Kidney glomerular epithelial cell (primary cell): ENCODE results near the gene ACSL6.

Experiments used
- DNase-seq: peaks from one replicate; lab custom pipeline; 2025; lab: John Stamatoyannopoulos, UW

Gene ACSL6, protein sequence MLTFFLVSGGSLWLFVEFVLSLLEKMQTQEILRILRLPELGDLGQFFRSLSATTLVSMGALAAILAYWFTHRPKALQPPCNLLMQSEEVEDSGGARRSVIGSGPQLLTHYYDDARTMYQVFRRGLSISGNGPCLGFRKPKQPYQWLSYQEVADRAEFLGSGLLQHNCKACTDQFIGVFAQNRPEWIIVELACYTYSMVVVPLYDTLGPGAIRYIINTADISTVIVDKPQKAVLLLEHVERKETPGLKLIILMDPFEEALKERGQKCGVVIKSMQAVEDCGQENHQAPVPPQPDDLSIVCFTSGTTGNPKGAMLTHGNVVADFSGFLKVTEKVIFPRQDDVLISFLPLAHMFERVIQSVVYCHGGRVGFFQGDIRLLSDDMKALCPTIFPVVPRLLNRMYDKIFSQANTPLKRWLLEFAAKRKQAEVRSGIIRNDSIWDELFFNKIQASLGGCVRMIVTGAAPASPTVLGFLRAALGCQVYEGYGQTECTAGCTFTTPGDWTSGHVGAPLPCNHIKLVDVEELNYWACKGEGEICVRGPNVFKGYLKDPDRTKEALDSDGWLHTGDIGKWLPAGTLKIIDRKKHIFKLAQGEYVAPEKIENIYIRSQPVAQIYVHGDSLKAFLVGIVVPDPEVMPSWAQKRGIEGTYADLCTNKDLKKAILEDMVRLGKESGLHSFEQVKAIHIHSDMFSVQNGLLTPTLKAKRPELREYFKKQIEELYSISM

DNA sequence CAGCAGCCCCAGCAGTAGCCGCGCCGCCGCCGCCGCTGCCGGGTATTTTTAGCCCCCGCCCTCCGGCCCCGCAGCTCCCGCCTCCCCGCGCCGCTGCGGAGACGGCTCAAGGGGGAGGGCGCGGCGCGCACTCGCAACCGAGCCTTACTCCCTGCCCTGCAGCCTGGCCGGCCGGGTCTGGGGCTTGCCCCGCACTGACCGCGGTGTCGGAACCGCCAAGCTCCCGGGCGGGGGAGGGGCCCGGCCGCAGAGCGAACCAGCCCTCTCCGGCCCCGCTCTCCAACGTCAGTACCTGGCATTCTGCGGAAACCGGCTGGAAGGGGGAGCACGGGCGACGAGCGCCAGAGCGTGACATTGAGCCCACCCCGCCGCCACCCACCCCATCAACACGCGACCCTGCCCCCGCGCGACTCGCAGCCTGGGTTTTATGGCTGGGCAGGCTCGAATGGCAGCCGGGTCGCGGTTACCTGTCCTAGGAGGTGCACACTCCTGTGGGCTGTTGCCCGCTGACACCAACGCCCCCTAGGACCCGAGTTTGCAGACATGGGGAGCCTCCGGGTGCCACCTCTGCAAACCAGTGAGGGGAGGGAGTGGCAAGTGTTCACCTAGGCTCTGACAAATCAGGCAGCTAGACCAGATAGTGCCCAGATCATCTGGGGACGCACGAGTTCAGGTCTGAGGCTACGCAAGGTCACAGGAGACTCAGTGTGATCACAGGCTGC is at the start of gene ACSL6:
TSS of gene ACSL6 (minus strand) at position 37 of the 722 bp plus-strand sequence. CDS start 105 bp downstream, outside the sequence.
- no peak for DNase-seq

DNA sequence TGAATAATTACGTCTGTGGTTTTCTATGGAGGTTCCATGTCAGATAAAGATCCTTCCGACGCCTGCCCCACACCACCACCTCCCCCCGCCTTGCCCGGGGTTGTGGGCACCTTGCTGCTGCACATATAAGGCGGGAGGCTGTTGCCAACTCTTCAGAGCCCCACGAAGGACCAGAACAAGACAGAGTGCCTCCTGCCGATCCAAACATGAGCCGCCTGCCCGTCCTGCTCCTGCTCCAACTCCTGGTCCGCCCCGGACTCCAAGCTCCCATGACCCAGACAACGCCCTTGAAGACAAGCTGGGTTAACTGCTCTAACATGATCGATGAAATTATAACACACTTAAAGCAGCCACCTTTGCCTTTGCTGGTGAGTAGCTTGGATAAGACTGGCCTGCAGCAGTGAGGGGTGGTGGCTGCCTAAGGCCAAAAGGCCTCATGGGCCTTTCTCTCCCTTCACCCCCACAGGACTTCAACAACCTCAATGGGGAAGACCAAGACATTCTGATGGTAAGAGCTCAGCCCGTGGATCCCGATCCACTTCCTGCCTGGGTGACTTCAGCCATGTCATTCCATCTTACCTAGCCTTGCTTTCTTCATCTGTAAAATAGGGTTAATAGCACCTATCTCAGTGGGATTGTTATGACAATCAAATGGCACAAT is 49.2 kb upstream of the ACSL6 start, which contains the start of gene IL3:
TSS of gene IL3 (plus strand) at position 155 of the 661 bp plus-strand sequence. CDS start at position 207, 52 bp downstream.
- DNase-seq: no peak

DNA sequence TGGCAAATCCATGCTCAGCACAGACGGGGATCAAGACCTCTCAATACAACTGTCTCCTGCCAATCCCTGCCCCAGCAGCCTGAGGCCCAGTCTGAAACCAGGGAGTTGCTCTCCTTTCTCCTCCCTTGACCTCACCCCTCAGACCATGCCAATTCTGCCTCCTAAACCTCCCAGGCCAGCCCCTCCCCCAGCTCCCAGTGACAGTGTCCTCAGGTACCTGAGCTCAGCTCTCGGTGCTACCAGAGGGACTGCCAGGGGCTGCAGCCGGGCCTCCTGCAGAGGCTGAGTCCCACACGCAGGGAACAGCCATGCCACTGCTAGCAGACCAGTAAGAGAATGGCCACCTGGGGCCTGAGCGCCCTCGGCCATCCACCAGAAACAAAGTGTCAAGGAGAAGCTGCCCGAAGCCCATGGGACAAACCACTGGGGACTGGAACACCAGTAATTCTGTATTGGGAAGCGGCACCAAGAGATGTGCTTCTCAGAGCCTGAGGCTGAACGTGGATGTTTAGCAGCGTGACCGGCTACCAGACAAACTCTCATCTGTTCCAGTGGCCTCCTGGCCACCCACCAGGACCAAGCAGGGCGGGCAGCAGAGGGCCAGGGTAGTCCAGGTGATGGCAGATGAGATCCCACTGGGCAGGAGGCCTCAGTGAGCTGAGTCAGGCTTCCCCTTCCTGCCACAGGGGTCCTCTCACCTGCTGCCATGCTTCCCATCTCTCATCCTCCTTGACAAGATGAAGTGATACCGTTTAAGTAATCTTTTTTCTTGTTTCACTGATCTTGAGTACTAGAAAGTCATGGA is 48.4 kb upstream of the ACSL6 start:
- DNase-seq: no peak

DNA sequence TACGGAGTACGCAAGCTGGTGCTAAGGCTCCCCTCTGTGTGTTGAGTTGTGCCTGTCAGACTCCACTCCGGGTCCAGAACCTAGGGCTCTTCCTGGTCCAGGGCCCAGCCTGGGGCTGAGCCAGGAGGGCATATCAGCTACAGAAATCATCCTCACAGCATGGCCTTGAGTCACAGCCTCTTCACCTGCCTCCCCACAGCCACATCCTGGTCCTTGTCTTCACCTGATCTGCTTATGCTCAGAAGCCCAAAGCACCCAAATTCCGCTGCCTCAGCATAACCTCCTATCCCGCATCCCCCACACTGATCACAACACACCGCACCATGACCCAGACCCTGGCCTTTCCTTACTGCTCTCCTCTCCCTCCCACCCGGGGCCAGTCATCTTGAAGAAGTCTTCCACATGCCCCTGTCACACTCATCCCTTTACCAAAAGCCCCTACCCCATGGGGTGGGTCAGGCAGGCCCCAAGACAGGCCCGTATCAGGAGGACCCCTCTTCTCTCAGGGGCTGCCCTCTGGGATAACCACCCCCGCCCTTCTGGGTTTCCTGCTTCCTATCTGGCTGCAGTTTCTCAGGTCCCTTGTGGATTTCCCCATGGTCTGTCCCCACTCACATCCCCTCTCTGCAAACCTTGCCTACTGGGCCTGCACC is 47.7 kb upstream of the ACSL6 start:
- no peak for DNase-seq

DNA sequence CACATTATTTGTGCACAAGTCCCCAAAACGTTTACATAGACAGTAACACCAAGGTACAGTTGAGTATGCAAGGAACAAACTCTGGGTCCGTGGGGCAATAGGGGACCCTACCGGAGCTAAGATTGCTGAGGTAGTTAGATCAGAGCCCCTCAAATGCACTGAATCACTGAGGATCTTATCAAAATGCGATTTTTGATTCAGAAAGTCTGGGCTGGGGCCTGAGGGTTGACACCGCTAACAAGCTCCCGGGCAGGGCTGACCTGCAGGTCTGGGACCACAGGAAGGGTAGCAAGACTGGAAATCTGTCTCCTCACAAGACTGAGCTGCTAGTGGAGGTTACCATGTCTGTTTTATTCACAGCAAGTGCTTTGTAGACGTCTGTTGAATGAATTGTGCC is 47.2 kb upstream of the ACSL6 start:
- DNase-seq: no peak

DNA sequence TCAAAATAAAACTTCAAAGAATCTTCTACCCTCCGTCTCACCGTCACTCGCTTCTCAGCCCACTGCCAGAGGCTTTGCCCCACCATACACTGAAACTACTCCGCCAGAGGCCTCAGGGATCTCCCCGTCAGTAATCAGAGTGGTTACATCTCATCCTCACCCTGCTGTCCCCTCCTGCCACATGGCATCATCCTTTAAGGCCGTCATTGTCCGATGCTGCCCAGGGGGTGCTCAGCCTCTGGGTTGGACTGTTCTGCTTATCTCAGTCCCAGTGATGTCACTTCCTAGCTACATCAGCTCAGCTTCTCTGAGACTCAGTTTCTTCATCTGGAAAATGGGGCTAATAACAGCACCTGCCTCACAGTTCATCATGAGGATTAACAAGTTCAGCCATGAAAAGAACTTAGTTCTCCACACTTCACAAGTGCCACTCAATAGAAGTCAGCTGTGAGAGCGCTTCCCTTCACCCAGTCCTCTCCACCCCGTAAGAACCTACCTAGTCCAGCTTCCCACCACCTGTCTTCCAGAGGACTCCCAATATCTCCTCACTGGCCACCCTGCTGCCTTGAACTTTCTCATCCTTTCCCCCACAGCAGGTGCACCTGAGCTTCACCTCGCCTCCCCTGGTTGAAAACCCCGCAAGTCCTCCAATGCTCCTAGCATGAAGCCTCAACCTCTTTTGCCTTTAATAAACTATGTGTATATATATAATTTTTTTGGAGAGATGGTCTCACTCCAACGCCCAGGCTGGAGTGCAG is 46.2 kb upstream of the ACSL6 start:
- no peak for DNase-seq

DNA sequence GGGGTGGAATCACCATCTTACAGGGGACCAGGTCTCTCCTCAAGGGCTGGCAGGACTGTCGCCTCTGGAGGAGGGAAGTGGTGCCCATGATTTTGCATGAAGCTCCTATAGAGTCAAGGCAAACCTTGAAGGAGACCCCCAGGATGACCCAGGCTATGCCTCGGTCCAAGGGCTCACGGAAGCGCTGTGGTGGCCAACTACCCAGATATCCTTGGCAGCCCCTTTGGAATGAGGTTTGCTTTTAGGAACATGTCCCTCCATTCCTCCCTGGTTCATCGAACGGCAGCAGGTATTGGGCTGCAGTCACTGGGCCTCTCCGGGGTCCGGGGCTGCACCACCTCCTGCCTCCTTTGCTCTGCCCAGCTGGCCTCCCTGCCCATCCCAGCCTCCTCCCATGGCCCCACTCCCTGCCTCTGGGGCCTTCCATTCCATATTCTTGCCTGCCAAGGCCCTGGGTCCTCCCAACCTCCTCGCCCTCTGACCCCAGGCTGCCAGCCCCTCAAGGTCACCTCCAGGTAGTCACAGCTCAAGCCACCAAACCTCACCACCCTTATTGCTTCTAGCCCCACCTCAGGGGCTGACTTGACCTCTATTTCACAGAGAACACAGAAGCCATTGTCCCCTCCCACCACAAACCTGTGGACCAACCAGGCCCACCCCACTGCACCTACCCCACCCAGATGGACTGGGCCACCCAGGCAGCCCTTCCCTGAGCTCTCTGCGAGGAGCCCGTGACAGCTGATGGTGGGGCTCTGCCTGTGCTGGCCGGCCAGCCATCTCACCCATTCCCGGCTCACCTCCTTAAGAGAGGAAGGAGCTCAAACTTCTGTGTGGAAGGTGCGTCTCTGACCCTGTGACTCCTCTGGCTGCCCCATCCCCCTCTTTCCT is 45.4 kb upstream of the ACSL6 start:
- DNase-seq: no peak

DNA sequence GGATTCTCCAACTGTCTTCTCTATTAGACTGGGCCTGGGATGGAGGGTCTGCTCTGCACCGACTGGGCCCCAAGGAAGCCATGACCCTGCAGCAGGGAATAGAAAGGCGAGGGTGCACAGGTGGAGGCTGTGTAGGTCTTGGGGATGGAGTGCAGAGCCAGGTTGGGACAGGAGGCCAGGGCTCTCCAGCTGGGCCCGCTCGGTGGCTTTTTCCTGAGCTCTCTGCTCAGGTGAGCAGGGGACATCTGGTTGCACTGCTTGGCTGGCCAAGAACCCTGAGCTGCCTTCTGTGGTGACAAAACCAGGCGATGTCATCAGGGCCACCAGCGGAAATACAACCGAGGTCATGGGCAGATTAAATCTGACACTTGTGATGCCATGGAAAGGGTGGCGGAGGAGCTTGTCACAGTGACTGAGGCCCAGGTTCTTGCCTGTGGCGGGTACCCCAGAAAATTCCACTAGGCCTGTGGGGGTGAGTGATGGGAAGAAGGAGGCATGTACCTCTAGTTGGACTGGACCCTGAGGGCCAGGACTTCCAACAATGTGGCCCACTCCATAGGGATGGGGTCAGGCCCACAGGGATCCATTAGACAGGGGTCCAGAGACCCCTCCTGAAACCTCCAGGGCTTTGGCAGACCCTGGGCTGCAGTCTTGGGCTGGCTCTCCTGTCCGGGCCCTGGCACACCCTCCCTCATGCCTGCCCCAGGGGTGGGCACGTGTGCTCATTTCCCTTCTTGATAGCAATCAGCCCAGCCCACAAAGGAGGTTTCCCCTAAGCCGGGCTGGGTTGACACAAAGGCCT is 44.6 kb upstream of the ACSL6 start:
- no peak for DNase-seq

DNA sequence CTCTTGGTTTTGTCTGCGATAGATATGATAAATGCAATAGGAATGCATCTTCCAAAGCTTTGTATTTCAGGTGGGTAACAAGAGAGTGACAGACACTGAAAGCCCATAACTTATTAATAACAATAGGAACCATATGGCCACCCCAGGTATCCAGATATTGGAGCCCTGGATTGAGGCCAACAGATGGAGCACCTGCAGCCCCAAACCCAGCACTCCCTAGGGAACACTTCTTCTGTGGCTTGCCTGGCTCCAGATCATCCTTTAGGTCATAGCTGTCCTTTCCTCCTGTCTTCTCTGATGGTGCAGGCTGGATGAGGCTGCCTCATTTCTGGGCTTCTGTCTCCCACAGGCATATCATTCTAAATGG is 44.0 kb upstream of the ACSL6 start:
- no peak for DNase-seq

DNA sequence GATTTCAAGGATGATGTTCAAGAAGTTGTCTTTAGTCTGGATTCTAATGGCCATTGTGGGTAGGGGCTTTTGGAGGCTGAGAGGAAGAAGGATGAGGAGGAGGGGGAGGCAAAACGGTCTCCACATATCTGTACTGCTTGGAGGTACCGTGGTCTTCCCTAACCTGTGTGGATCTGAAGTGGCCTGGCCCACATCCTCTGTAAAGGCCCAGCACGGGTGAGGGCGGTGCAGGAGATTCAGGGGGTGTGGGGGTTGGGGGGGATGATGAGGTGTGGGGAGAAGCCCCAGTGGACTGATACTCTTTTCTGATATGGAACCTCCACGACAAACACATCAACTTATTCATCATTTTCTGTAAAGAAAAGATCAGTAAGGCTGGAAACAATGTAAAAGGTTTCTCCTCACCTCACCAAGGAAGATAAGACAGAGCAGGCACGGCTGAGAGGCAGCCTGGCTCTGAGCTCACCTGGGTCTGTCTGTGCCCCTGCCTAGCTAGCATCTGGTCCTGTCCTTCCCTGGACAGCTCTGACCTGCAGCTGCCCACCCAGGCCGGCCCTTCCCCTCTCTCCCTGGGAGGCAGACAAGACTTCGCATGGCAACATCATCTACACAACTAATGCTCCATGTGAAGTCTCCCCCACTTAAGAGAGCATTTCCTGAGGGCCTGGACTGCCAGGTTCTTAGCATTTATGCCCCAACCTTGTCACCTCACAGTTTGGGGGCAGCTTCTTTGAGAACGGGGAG is 43.4 kb upstream of the ACSL6 start:
- no peak for DNase-seq

DNA sequence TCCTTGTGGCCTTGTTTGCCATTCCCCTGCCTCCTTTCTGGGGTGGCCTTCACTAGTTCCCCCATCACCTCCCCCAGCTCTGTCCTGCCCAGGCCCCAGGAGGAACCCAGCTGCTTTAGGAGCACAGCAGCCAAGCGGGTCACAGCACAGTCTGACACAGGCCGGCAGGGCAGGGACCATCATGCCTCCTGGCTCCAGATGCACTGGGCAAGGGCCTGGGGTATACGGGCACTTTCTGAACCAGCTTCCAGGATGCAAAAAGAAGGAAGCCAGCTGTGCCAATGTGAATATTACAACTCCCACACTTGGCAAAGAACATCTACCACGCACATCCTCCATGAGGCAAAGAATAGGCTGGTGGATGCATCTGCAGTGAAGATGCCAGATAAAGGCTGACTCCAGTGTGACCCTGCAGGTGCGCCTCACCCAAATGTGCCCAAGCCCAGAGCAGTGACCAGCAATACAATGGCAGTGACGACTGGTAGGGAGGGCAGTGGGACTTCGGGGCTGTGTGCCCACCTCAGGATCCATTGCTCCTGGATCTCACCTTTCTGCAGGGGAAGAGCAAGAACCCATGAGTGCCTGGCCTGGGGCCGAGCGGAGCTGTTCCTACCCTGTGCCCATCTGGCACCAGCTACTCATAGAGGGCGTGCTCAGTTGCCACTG is 42.7 kb upstream of the ACSL6 start:
- no peak for DNase-seq

DNA sequence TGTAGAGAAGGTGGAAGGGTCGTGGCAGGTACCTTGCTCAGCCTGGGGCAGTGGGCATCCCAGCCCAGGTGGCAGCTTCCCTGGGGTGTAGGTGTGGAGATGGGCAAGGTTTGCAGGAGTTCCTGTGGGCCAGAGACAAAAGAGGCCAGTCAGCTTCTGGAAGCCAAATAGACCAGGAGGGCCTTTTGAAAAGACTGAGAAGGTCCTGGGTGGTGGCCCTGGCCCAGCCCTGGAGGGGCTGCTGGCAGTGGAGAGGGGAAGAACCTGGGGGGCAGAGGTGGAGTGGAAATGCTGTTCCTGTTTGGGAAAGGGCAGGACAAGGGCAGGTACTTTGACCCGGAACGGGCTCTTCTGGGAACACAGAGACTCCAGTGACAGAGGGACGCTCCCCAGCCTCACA is 42.0 kb upstream of the ACSL6 start:
- DNase-seq: no peak

DNA sequence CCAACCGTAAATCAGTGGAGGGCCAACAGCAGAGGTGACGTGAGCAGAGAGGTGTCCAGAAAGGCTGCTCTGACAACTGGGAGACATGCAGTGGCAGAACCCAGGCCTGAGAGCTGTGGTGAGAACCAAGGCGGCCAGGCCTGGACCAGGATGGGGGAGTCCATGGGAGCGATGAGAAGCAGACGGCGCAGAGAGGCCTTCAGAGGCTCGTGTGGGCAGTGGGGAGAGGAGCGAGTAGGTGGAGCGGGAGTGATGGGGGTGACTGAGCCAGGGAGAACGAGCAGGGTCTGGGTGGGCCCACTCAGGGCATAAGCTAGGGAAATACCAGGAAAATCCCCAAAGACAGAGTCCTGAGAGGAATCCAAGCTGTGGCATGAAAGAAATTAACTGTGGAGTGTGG is 41.1 kb upstream of the ACSL6 start:
- DNase-seq: no peak

DNA sequence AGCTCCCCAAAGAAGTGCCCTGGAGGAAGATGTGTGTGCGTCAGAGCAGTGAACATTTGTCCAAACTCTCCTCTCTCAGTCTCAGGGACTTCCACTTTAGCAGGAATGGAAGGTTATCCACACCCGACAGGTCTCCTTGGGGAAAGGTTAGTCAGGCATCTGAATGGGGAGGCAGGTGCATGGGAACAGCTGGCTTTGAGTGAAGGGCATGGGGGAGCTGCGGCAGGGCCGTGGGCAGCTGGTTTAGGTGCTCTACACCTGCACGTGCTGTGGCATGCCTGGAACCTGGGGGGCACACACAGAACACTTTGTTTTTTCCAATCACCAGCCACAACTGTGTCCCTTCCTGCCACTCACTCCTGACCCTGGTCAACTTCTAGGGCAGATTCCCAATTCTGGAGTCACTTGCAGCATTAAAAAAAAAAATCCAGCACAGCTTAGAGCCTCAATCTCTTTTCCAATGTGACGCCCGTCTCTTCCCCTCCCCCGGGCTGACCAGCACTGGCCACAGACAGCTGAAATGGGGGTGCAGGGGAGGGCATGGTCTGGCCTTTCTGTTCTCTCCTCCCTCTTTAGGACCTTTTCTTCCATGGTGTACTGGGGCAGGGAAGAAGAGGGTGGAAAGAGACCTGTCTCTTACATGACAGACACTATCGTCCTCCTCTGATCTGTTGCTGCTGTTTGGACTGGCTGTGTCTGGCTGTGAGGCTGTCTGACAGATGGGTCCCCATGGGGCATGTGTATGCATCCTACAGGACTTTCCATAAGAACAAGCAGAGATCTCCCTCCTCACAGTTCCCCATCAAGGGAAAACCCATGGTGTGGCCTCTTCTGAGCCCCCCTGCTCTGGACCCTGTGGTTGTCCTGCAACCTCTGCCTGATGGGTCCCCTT is 39.4 kb upstream of the ACSL6 start:
- DNase-seq: no peak

DNA sequence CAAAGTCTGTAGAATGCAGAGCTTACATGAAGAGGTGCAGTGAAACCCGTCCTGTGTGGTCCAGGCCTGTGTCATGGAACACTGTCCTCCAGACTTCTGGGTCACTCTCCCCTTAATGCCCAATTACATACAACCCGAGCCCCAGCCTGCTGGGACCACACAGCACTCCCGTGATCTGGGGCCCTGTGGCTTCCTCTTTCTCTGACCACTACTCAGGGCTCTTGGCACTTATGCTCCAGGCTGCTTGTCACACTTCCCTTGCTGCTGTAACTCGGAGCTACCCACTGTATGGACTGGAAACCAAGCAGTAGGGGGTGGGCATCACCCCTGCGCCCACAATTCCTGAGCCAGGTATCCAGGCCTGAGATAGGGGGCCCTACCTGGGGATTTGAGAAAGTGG is 38.7 kb upstream of the ACSL6 start:
- DNase-seq: no peak

DNA sequence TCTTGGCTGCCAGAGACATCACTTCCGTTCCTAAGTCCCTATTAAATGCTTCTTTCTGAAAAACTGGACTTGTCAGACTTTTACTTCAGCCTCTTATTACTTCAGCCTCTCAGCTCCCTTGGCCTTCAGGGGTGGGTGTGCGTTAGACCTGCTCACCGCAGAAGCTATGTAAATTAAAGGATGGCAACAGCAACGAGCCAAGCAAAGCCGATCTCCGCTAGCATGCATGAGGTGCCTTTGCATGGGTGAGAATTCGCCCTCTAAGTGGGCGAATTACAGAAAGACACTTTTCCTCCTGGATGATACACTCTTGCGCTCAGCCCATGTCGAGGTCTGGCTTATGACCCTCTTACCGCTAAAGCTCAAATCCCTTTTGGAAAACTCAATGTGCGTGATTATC is 38.1 kb upstream of the ACSL6 start:
- DNase-seq: no peak
